CD14-positive monocyte (primary cell): ENCODE data around the gene ALDH18A1. TPM values are rescaled to one million over a fixed set of nuclear protein-coding genes. Genes with fewer than 3 reads are reported as not detected.

Source experiments
- DNase-seq, 3 donors: peaks; one replicate each; pipeline ENCODE4 v3.0.0-alpha.2; 2011 to 2022
- H2AFZ ChIP-seq: 2 replicates; pipeline ENCODE4 v1.6.0; 2012; ENCODE audit warnings: mild to moderate bottlenecking, low read depth, low read length, inconsistent platforms; ENCODE audit not compliant: insufficient read depth, poor library complexity, severe bottlenecking
- H3K27ac ChIP-seq, 2 donors: 1 replicate in 1 of 2; 2 replicates in 1 of 2; pipeline ENCODE4 v1.5.1; 2012 to 2013; ENCODE audit warnings: low read length in 2 of 2, control low read depth in 1 of 2, inconsistent platforms in 1 of 2, low read depth in 1 of 2, mild to moderate bottlenecking in 1 of 2
- H3K27me3 ChIP-seq, 2 donors: one replicate each; pipeline versions ENCODE4 v1.6.0 to v1.6.1; 2011 to 2013; ENCODE audit warnings: low read length in 2 of 2; ENCODE audit not compliant: control insufficient read depth in 2 of 2, insufficient read depth in 2 of 2
- H3K36me3 ChIP-seq, 2 donors: replicated peaks in 1 of 2; 1 replicate in 1 of 2; 2 replicates in 1 of 2; pipeline versions ENCODE4 v1.5.1 to v1.6.1; 2012 to 2013; ENCODE audit warnings: low read length in 2 of 2, control low read depth in 1 of 2, inconsistent platforms in 1 of 2, mild to moderate bottlenecking in 1 of 2; ENCODE audit not compliant: insufficient read depth in 2 of 2, control insufficient read depth in 1 of 2
- H3K4me1 ChIP-seq, 2 donors: 1 replicate in 1 of 2; 2 replicates in 1 of 2; pipeline versions ENCODE4 v1.5.1 to v1.6.1; 2012 to 2013; ENCODE audit warnings: low read length in 2 of 2, control low read depth in 1 of 2, inconsistent platforms in 1 of 2, mild to moderate bottlenecking in 1 of 2, moderate library complexity in 1 of 2; ENCODE audit not compliant: insufficient read depth in 2 of 2, control insufficient read depth in 1 of 2
- H3K4me2 ChIP-seq: replicated peaks from 2 replicates; pipeline ENCODE3; 2012; ENCODE audit warnings: low read length, moderate library complexity, mild to moderate bottlenecking; ENCODE audit not compliant: poor library complexity, severe bottlenecking; ENCODE audit errors: extremely low read depth
- H3K4me3 ChIP-seq, 3 experiments: fragments of 200-600 bp in 1 of 3; sonication (generic) in 1 of 3; replicated peaks in 1 of 3; 1 replicate in 2 of 3; 2 replicates in 1 of 3; pipeline ENCODE4 v1.5.1; 2011 to 2013; ENCODE audit warnings: low read length in 3 of 3, mild to moderate bottlenecking in 3 of 3, control low read depth in 2 of 3, low read depth in 2 of 3, inconsistent platforms in 1 of 3, moderate library complexity in 1 of 3
- H3K79me2 ChIP-seq: 2 replicates; pipeline ENCODE4 v1.6.0; 2012; ENCODE audit warnings: mild to moderate bottlenecking, control low read depth, inconsistent platforms, low read length, moderate library complexity; ENCODE audit not compliant: insufficient read depth
- H3K9ac ChIP-seq: 2 replicates; pipeline ENCODE4 v1.6.0; 2017; ENCODE audit warnings: low read length, mild to moderate bottlenecking; ENCODE audit not compliant: insufficient read depth, poor library complexity, severe bottlenecking
- H3K9me3 ChIP-seq, 2 donors: replicated peaks in 1 of 2; 1 replicate in 1 of 2; 2 replicates in 1 of 2; pipeline versions ENCODE4 v1.5.1 to v1.6.1; 2012 to 2013; ENCODE audit warnings: low read length in 2 of 2, control low read depth in 1 of 2; ENCODE audit not compliant: control insufficient read depth in 1 of 2, insufficient read depth in 1 of 2
- H4K20me1 ChIP-seq: 2 replicates; pipeline ENCODE4 v1.6.0; 2012; ENCODE audit warnings: mild to moderate bottlenecking, low read length, control low read depth, moderate library complexity; ENCODE audit not compliant: insufficient read depth
- H3K27ac Mint-ChIP-seq, 7 donors: one replicate each; pipeline ENCODE4 v1.8.0; 2020; ENCODE audit warnings: mild to moderate bottlenecking in 7 of 7, mixed read lengths in 7 of 7, moderate library complexity in 6 of 7, inconsistent platforms in 2 of 7
- H3K27me3 Mint-ChIP-seq, 3 donors: one replicate each; pipeline ENCODE4 v1.8.0; 2021 to 2022; ENCODE audit warnings: low read depth in 3 of 3, mild to moderate bottlenecking in 3 of 3, mixed read lengths in 3 of 3, moderate library complexity in 3 of 3, inconsistent platforms in 1 of 3
- H3K36me3 Mint-ChIP-seq, 2 donors: one replicate each; pipeline ENCODE4 v1.8.0; 2020; ENCODE audit warnings: mixed read lengths in 2 of 2, inconsistent platforms in 1 of 2, mild to moderate bottlenecking in 1 of 2
- H3K4me1 Mint-ChIP-seq: one replicate; pipeline ENCODE4 v1.8.0; 2020; ENCODE audit warnings: mild to moderate bottlenecking, mixed read lengths
- H3K4me3 Mint-ChIP-seq, 2 donors: one replicate each; pipeline ENCODE4 v1.8.0; 2020; ENCODE audit warnings: mild to moderate bottlenecking in 2 of 2, mixed read lengths in 2 of 2, moderate library complexity in 1 of 2
- H3K9me3 Mint-ChIP-seq, 7 donors: one replicate each; pipeline ENCODE4 v1.8.0; 2020 to 2022; ENCODE audit warnings: mixed read lengths in 7 of 7, mild to moderate bottlenecking in 6 of 7, moderate library complexity in 6 of 7, inconsistent platforms in 2 of 7
- CTCF ChIP-seq: fragments of 200-600 bp; IDR thresholded peaks from one replicate; pipeline ENCODE4 v1.8.0; 2022; ENCODE audit warnings: antibody characterized with exemption, mild to moderate bottlenecking
- WGBS: methylation state at CpG from one replicate; pipeline ENCODE4 v1.1.5; 2013; ENCODE audit warnings: missing lambda C conversion rate; ENCODE audit not compliant: insufficient coverage; 5-methylcytosine and 5-hydroxymethylcytosine counted together
- intact Hi-C, 2 donors: fragments of 100-400 bp; cut with micrococcal nuclease; formaldehyde crosslinking; loops; one replicate each; pipeline versions ENCODE4 v1.15.0 to v1.15.1; 2023
- polyA plus RNA-seq, 3 donors: library from polyadenylated mRNA; depleted of rRNA in 1 of 3; unstranded in 2 of 3; stranded (reverse) in 1 of 3; fragments of 300-500 nt in 2 of 3; fragments of >200 nt in 1 of 3; fragmentation: Illumina TruSeq in 2 of 3; gene quantifications; 1 replicate in 2 of 3; 2 replicates in 1 of 3; pipeline ENCODE4 v1.2.3, GENCODE V29; 2012 to 2021

ALDH18A1 gene
- polyA plus RNA-seq, 3 donors, result 1.7 to 2.6 (median 2.6) TPM

- Mint-ChIP-seq H3K36me3 (peaks cover 54 to 57% of the 10 kb centered on the region in 2 donors), H3K27me3 (peaks cover 0 to 1% (median 0%) of the 10 kb centered on the region in 3 donors), H3K4me1 (peaks cover under 1% of the 10 kb centered on the region), H3K9me3 (peaks cover 3 to 17% (median 8%) of the 10 kb centered on the region in 7 donors), H3K27ac (no peak overlapping the region), H3K4me3 (no peak overlapping the region)
- peaks cover 0 to 48% of the 10 kb centered on the region in 2 donors for H3K36me3 ChIP-seq
- H3K9me3 ChIP-seq, result peaks cover 6 to 8% of the 10 kb centered on the region in 2 donors
- intact Hi-C loops, result no loop called here
- no peak for TF ChIP-seq CTCF
- H3K4me3 ChIP-seq, result no peak overlapping the region
- no peak overlapping the region for H3K27ac ChIP-seq
- H3K9ac ChIP-seq, result no peak overlapping the region
- H2AFZ ChIP-seq, result no peak overlapping the region
- H3K4me1 ChIP-seq, result no peaks in the 10 kb centered on the region
- H3K4me2 ChIP-seq, result no peak overlapping the region
- WGBS, result no CpG with 5 or more reads among the region's 2 CpGs
- no peaks in the 10 kb centered on the region for H3K27me3 ChIP-seq
- H4K20me1 ChIP-seq, result no peaks in the 10 kb centered on the region
- no peaks in the 10 kb centered on the region for H3K79me2 ChIP-seq
- no peak for DNase-seq
Observed at GRCh38 chr10:95650232-95650631, 6.3 kb downstream of the ALDH18A1 start.

DNA sequence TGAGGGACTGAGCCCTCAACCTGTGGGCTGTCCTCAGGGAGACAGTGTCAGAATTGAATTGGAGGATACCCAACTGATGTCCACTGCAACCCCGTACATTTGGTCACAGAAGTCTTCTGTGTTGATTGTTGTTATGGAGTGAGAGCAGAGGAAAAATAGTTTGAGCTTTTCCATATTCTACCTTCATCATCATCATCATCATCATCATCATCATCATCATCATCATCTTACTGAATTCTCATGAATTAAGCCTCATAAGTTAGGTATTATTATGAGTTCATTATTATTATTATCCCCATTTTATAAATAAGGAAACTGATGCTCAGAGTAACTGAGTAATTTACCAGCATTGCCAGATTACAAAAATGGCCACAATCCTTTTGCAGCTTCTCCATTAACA, 8.4 kb downstream of the ALDH18A1 start:
- Mint-ChIP-seq H3K27ac (no peak overlapping the region), H3K4me3 (no peak overlapping the region), H3K27me3 (peaks cover 0 to 1% (median 0%) of the 10 kb centered on the region in 3 donors), H3K9me3 (peaks cover 3 to 17% (median 8%) of the 10 kb centered on the region in 7 donors), H3K4me1 (no peaks in the 10 kb centered on the region), H3K36me3 (peaks cover 58 to 59% of the 10 kb centered on the region in 2 donors)
- no peak for DNase-seq
- Histone ChIP-seq H4K20me1 (no peaks in the 10 kb centered on the region), H3K36me3 (peaks cover 0 to 54% of the 10 kb centered on the region in 2 donors), H3K9ac (no peak overlapping the region), H3K9me3 (peaks cover 6 to 8% of the 10 kb centered on the region in 2 donors), H2AFZ (no peak overlapping the region), H3K4me2 (no peak overlapping the region), H3K27ac (no peak overlapping the region), H3K27me3 (no peaks in the 10 kb centered on the region), H3K79me2 (no peaks in the 10 kb centered on the region), H3K4me3 (no peak overlapping the region), H3K4me1 (no peaks in the 10 kb centered on the region)
- WGBS, result no CpG with 5 or more reads among the region's 1 CpG
- TF ChIP-seq CTCF, result no peak
- intact Hi-C loops, result no loop called here
